WTC11 (cell line): ENCODE results near the gene ALOXE3. TPM values are rescaled to one million over a fixed set of nuclear protein-coding genes. Genes with fewer than 3 reads are reported as not detected.

Experiments
- ATAC-seq: fragments of 200-7000 bp; cut with Tn5 transposase; 2 replicates; pipeline ENCODE4 v1.10.0; 2021; ENCODE audit warnings: mild to moderate bottlenecking, moderate library complexity
- CTCF ChIA-PET: fragments of 300-600 bp; sonication (Branson Sonifier 250); formaldehyde crosslinking; loops from one replicate; lab custom pipeline; 2021; ENCODE audit warnings: antibody characterized with exemption; lab: Charles Lee
- POLR2A ChIA-PET: fragments of 350-600 bp; sonication (Branson Sonifier 250); formaldehyde crosslinking; loops from one replicate; lab custom pipeline; 2021; ENCODE audit warnings: antibody characterized with exemption; lab: Charles Lee
- DNase-seq: peaks from one replicate; pipeline ENCODE4 v3.0.0; 2021; ENCODE audit warnings: low spot score
- H3K27ac Mint-ChIP-seq: 2 replicates; pipeline ENCODE4 v1.8.0; 2021; ENCODE audit warnings: mixed read lengths
- H3K27me3 Mint-ChIP-seq: 2 replicates; pipeline ENCODE4 v1.8.0; 2021; ENCODE audit warnings: low read depth, mild to moderate bottlenecking, moderate library complexity, mixed read lengths
- H3K36me3 Mint-ChIP-seq: 2 replicates; pipeline ENCODE4 v1.8.0; 2021; ENCODE audit warnings: mixed read lengths
- H3K4me1 Mint-ChIP-seq: 2 replicates; pipeline ENCODE4 v1.8.0; 2022; ENCODE audit warnings: mixed read lengths
- H3K4me3 Mint-ChIP-seq: 2 replicates; pipeline ENCODE4 v1.8.0; 2021; ENCODE audit warnings: mild to moderate bottlenecking, moderate library complexity, mixed read lengths
- H3K9me3 Mint-ChIP-seq: 2 replicates; pipeline ENCODE4 v1.8.0; 2021; ENCODE audit warnings: mixed read lengths
- E2F1 ChIP-seq: sonication (generic); formaldehyde crosslinking; IDR thresholded peaks from 2 replicates; pipeline ENCODE4 v1.8.0; 2022; ENCODE audit warnings: mild to moderate bottlenecking, missing genetic modification reagents
- FOXP1 ChIP-seq: sonication (generic); formaldehyde crosslinking; IDR thresholded peaks from 2 replicates; pipeline ENCODE4 v1.8.0; 2022; ENCODE audit warnings: missing genetic modification reagents, mild to moderate bottlenecking, moderate library complexity, borderline replicate concordance
- IRF1 ChIP-seq: sonication (generic); formaldehyde crosslinking; IDR thresholded peaks from 2 replicates; pipeline ENCODE4 v1.8.0; 2023; ENCODE audit warnings: missing genetic modification reagents
- IRF2 ChIP-seq: sonication (generic); formaldehyde crosslinking; IDR thresholded peaks from 2 replicates; pipeline ENCODE4 v1.8.0; 2022; ENCODE audit warnings: low read depth, missing genetic modification reagents, borderline replicate concordance
- JUN ChIP-seq: sonication (generic); formaldehyde crosslinking; IDR thresholded peaks from 2 replicates; pipeline ENCODE4 v1.8.0; 2023; ENCODE audit warnings: mild to moderate bottlenecking, missing genetic modification reagents
- KAT7 ChIP-seq: sonication (generic); formaldehyde crosslinking; IDR thresholded peaks from 2 replicates; pipeline ENCODE4 v1.8.1; 2023; ENCODE audit warnings: missing genetic modification reagents, mild to moderate bottlenecking, borderline replicate concordance
- NFATC4 ChIP-seq: fragments of 250-450 bp; sonication (Bioruptor Pico); IDR thresholded peaks from 2 replicates; pipeline ENCODE4 v1.9.0; 2021; ENCODE audit warnings: mild to moderate bottlenecking
- OVOL2 ChIP-seq: fragments of 250-450 bp; sonication (Bioruptor Pico); IDR thresholded peaks from 2 replicates; pipeline ENCODE4 v1.9.0; 2021; ENCODE audit warnings: mild to moderate bottlenecking, borderline replicate concordance
- SMAD4 ChIP-seq: sonication (generic); formaldehyde crosslinking; IDR thresholded peaks from 2 replicates; pipeline ENCODE4 v1.8.0; 2022; ENCODE audit warnings: mild to moderate bottlenecking, missing genetic modification reagents
- TCF7 ChIP-seq: sonication (generic); formaldehyde crosslinking; IDR thresholded peaks from 2 replicates; pipeline ENCODE4 v1.8.0; 2022; ENCODE audit warnings: mild to moderate bottlenecking, low read depth, missing genetic modification reagents, moderate library complexity
- ZBTB21 ChIP-seq: sonication (generic); formaldehyde crosslinking; IDR thresholded peaks from 2 replicates; pipeline ENCODE4 v1.8.1; 2023; ENCODE audit warnings: mild to moderate bottlenecking, missing genetic modification reagents, borderline replicate concordance
- ZNF263 ChIP-seq: sonication (generic); formaldehyde crosslinking; IDR thresholded peaks from 2 replicates; pipeline ENCODE4 v1.8.1; 2022; ENCODE audit warnings: low read depth, mild to moderate bottlenecking, moderate library complexity, missing genetic modification reagents
- ZNF425 ChIP-seq: fragments of 250-450 bp; sonication (Bioruptor Pico); conservative IDR thresholded peaks from 2 replicates; pipeline ENCODE4 v1.9.0; 2021; ENCODE audit warnings: mild to moderate bottlenecking
- total RNA-seq: library from RNA; stranded (reverse); gene quantifications from 3 replicates; pipeline ENCODE4 v1.2.3, GENCODE V29; 2021
- TF ChIP-seq, protein P1 (sequence below): fragments of 250-450 bp; sonication (Bioruptor Pico); IDR thresholded peaks from 2 replicates; pipeline ENCODE4 v1.8.0; 2021; ENCODE audit warnings: mild to moderate bottlenecking
- TF ChIP-seq, protein P2 (sequence below): sonication (generic); formaldehyde crosslinking; conservative IDR thresholded peaks from 2 replicates; pipeline ENCODE4 v1.8.1; 2023; ENCODE audit warnings: mild to moderate bottlenecking, low read depth, missing genetic modification reagents, moderate library complexity
- TF ChIP-seq, protein P3 (sequence below): sonication (generic); formaldehyde crosslinking; IDR thresholded peaks from 2 replicates; pipeline ENCODE4 v1.8.1; 2022; ENCODE audit warnings: low read depth, missing genetic modification reagents, borderline replicate concordance
- TF ChIP-seq, protein P4 (sequence below): fragments of 250-450 bp; sonication (Bioruptor Pico); IDR thresholded peaks from 2 replicates; pipeline ENCODE4 v2.1.2; 2022; ENCODE audit warnings: mild to moderate bottlenecking, moderate library complexity
- TF ChIP-seq, protein P5 (sequence below): sonication (generic); formaldehyde crosslinking; IDR thresholded peaks from 2 replicates; pipeline ENCODE4 v1.8.1; 2023; ENCODE audit warnings: mild to moderate bottlenecking, missing genetic modification reagents

Gene ALOXE3
- total RNA-seq, 1 experiment from 2014 or later: 0.81 TPM

GRCh38 chr17:8101721-8102120, 16.6 kb downstream of the ALOXE3 start (continued):
- TF ChIP-seq E2F1: no peak

DNA sequence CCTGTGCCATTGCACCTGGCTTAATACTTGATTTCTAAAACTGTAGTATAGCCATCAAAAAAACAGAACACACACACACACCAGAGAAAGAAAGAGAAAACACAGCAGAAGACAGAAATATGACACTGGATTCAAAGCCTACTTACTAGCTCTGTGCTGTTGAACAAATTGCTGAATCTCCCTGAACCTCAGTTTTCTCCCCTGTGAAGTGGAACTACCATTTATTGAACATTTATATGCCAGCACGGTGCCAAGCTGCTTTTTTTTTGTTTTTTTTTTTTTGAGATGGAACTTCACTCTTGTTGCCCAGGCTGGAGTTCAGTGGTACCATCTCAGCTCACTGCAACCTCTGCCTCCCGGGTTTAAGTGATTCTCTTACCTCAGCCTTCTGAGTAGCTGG, 17.6 kb downstream of the ALOXE3 start:
- H3K27me3 Mint-ChIP-seq: peaks cover 22% of the 10 kb centered on the region
- TF ChIP-seq ZNF263 (CRISPR knock-in tag) (no peak), SMAD4 (no peak), JUN (CRISPR knock-in tag) (no peak), NFATC4 (CRISPR knock-in tag) (no peak), ZNF425 (no peak), FOXP1 (CRISPR knock-in tag) (no peak), TCF7 (no peak), OVOL2 (no peak), IRF2 (CRISPR knock-in tag) (no peak), KAT7 (CRISPR knock-in tag) (no peak), ZBTB21 (CRISPR knock-in tag) (no peak), IRF1 (CRISPR knock-in tag) (no peak)
- TF ChIP-seq, protein P1, sequence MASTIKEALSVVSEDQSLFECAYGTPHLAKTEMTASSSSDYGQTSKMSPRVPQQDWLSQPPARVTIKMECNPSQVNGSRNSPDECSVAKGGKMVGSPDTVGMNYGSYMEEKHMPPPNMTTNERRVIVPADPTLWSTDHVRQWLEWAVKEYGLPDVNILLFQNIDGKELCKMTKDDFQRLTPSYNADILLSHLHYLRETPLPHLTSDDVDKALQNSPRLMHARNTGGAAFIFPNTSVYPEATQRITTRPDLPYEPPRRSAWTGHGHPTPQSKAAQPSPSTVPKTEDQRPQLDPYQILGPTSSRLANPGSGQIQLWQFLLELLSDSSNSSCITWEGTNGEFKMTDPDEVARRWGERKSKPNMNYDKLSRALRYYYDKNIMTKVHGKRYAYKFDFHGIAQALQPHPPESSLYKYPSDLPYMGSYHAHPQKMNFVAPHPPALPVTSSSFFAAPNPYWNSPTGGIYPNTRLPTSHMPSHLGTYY (CRISPR knock-in tag): no peak
- TF ChIP-seq, protein P2, sequence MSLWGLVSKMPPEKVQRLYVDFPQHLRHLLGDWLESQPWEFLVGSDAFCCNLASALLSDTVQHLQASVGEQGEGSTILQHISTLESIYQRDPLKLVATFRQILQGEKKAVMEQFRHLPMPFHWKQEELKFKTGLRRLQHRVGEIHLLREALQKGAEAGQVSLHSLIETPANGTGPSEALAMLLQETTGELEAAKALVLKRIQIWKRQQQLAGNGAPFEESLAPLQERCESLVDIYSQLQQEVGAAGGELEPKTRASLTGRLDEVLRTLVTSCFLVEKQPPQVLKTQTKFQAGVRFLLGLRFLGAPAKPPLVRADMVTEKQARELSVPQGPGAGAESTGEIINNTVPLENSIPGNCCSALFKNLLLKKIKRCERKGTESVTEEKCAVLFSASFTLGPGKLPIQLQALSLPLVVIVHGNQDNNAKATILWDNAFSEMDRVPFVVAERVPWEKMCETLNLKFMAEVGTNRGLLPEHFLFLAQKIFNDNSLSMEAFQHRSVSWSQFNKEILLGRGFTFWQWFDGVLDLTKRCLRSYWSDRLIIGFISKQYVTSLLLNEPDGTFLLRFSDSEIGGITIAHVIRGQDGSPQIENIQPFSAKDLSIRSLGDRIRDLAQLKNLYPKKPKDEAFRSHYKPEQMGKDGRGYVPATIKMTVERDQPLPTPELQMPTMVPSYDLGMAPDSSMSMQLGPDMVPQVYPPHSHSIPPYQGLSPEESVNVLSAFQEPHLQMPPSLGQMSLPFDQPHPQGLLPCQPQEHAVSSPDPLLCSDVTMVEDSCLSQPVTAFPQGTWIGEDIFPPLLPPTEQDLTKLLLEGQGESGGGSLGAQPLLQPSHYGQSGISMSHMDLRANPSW (CRISPR knock-in tag): no peak
- TF ChIP-seq, protein P3, sequence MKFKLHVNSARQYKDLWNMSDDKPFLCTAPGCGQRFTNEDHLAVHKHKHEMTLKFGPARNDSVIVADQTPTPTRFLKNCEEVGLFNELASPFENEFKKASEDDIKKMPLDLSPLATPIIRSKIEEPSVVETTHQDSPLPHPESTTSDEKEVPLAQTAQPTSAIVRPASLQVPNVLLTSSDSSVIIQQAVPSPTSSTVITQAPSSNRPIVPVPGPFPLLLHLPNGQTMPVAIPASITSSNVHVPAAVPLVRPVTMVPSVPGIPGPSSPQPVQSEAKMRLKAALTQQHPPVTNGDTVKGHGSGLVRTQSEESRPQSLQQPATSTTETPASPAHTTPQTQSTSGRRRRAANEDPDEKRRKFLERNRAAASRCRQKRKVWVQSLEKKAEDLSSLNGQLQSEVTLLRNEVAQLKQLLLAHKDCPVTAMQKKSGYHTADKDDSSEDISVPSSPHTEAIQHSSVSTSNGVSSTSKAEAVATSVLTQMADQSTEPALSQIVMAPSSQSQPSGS (CRISPR knock-in tag): no peak
- TF ChIP-seq, protein P4, sequence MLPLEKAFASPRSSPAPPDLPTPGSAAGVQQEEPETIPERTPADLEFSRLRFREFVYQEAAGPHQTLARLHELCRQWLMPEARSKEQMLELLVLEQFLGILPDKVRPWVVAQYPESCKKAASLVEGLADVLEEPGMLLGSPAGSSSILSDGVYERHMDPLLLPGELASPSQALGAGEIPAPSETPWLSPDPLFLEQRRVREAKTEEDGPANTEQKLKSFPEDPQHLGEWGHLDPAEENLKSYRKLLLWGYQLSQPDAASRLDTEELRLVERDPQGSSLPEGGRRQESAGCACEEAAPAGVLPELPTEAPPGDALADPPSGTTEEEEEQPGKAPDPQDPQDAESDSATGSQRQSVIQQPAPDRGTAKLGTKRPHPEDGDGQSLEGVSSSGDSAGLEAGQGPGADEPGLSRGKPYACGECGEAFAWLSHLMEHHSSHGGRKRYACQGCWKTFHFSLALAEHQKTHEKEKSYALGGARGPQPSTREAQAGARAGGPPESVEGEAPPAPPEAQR (CRISPR knock-in tag): no peak
- TF ChIP-seq, protein P5, sequence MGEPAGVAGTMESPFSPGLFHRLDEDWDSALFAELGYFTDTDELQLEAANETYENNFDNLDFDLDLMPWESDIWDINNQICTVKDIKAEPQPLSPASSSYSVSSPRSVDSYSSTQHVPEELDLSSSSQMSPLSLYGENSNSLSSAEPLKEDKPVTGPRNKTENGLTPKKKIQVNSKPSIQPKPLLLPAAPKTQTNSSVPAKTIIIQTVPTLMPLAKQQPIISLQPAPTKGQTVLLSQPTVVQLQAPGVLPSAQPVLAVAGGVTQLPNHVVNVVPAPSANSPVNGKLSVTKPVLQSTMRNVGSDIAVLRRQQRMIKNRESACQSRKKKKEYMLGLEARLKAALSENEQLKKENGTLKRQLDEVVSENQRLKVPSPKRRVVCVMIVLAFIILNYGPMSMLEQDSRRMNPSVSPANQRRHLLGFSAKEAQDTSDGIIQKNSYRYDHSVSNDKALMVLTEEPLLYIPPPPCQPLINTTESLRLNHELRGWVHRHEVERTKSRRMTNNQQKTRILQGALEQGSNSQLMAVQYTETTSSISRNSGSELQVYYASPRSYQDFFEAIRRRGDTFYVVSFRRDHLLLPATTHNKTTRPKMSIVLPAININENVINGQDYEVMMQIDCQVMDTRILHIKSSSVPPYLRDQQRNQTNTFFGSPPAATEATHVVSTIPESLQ (CRISPR knock-in tag): no peak
- TF ChIP-seq, all 79 proteins: peak for 0
- Mint-ChIP-seq H3K4me3 (no peak overlapping the region), H3K4me1 (0 out of 2 replicates have a peak, but pooled peaks cover 2% of the 10 kb centered on the region), H3K36me3 (no peaks in the 10 kb centered on the region), H3K9me3 (no peaks in the 10 kb centered on the region; the same call in 1 of the 2 replicates), H3K27ac (no peak overlapping the region)
- ChIA-PET CTCF (interaction anchor here (1.0 to 4.2 kb wide), 8 partner anchors 9 to 84 kb away, joined by 3 to 19 read pairs (median 4); partner anchors contain the start of gene ALOXE3), POLR2A (no interaction called here)
- DNase-seq (no peak), ATAC-seq (no peak)
